ENCODE data around the gene DIP2A.

DIP2A gene

GRCh38 chr21:46471514-46471913, 12.8 kb downstream of the DIP2A start:
- H3K27me3 ChIP-seq (ENCODE audit: control insufficient read depth in 1 of 2, insufficient read depth in 2 of 2, low read length in 2 of 2): no peaks in the 10 kb centered on the region
- no peak overlapping the region for H3K27ac ChIP-seq (ENCODE audit: low read depth, low read length)
- no peaks in the 10 kb centered on the region for H3K36me3 ChIP-seq (ENCODE audit: insufficient read depth, low read length)
- H3K9ac ChIP-seq (ENCODE audit: low read length): no peak overlapping the region
- H3K4me3 ChIP-seq (ENCODE audit: low read depth in 1 of 2, low read length in 2 of 2): no peak overlapping the region
- H3K9me3 ChIP-seq (ENCODE audit: low read length): no peaks in the 10 kb centered on the region
- peaks cover 10% of the 10 kb centered on the region for H3K4me1 ChIP-seq (ENCODE audit: insufficient read depth, low read length)

- Histone ChIP-seq H3K27ac (ENCODE audit: low read depth, low read length) (no peak overlapping the region), H3K4me1 (ENCODE audit: insufficient read depth, low read length) (peaks cover 10% of the 10 kb centered on the region), H3K9ac (ENCODE audit: low read length) (no peak overlapping the region)
Observed at GRCh38 chr21:46472246-46472645, 13.6 kb downstream of the DIP2A start.

DNA sequence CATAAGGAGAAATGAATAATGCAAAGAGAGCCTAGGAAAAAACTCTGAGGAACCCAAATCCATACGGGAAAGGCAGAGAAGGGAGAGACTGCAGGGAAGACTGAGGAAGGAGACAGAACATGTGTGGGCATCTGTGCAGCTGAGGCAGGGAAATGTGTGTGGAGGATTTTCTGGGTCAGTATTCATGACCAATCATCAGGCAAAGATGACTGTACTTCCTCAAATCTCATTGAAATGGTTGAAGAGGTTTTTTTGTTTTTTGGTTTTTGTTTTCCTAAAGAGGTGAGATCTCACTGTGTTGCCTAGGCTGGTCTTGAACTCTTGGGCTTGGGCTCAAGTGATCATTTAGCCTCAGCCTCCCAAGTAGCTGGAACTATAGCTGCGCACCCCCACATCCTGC, 15.7 kb downstream of the DIP2A start:
- Histone ChIP-seq H3K27ac (ENCODE audit: low read depth, low read length) (no peak overlapping the region), H3K36me3 (ENCODE audit: insufficient read depth, low read length) (no peaks in the 10 kb centered on the region), H3K4me1 (ENCODE audit: insufficient read depth, low read length) (peaks cover 14% of the 10 kb centered on the region), H3K4me3 (ENCODE audit: low read depth in 1 of 2, low read length in 2 of 2) (no peak overlapping the region), H3K27me3 (ENCODE audit: control insufficient read depth in 1 of 2, insufficient read depth in 2 of 2, low read length in 2 of 2) (no peaks in the 10 kb centered on the region), H3K9me3 (ENCODE audit: low read length) (no peaks in the 10 kb centered on the region), H3K9ac (ENCODE audit: low read length) (no peak overlapping the region)

More at GRCh38 chr21:46472246-46472645, 13.6 kb downstream of the DIP2A start:
- Histone ChIP-seq H3K9me3 (ENCODE audit: low read length) (no peaks in the 10 kb centered on the region), H3K27me3 (ENCODE audit: control insufficient read depth in 1 of 2, insufficient read depth in 2 of 2, low read length in 2 of 2) (no peaks in the 10 kb centered on the region), H3K36me3 (ENCODE audit: insufficient read depth, low read length) (no peaks in the 10 kb centered on the region), H3K4me3 (ENCODE audit: low read depth in 1 of 2, low read length in 2 of 2) (no peak overlapping the region)

- Histone ChIP-seq H3K27me3 (ENCODE audit: control insufficient read depth in 1 of 2, insufficient read depth in 2 of 2, low read length in 2 of 2) (no peaks in the 10 kb centered on the region), H3K4me3 (ENCODE audit: low read depth in 1 of 2, low read length in 2 of 2) (no peak overlapping the region), H3K9me3 (ENCODE audit: low read length) (no peaks in the 10 kb centered on the region), H3K27ac (ENCODE audit: low read depth, low read length) (no peak overlapping the region), H3K9ac (ENCODE audit: low read length) (no peak overlapping the region), H3K4me1 (ENCODE audit: insufficient read depth, low read length) (peaks cover 14% of the 10 kb centered on the region), H3K36me3 (ENCODE audit: insufficient read depth, low read length) (no peaks in the 10 kb centered on the region)
Observed at GRCh38 chr21:46475296-46475695, 16.6 kb downstream of the DIP2A start.

- no peak overlapping the region for H3K4me3 ChIP-seq (ENCODE audit: low read depth in 1 of 2, low read length in 2 of 2)
- no peak overlapping the region for H3K27ac ChIP-seq (ENCODE audit: low read depth, low read length)
- no peaks in the 10 kb centered on the region for H3K36me3 ChIP-seq (ENCODE audit: insufficient read depth, low read length)
Observed at GRCh38 chr21:46477765-46478164, 19.1 kb downstream of the DIP2A start.

DNA sequence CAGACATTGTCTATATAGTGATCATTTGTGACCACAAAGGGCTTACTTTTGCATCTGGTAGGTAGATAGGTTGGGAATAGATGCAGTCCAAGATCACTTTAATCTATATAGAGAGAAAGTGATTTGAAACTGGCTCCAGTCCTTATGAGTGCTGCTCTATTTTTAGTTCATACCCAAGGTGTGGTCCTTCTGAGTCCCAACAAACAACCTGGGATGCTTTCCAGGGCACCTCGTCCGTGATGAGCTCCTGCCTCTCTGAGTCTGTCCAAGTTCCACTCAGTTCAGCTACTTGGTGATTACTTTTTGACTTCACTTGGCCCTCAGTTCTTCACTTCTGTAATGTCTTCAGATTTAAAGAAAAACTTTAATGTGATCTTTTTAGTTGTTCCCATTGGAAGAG, 20.2 kb downstream of the DIP2A start:
- no peaks in the 10 kb centered on the region for H3K9me3 ChIP-seq (ENCODE audit: low read length)
- no peak overlapping the region for H3K4me3 ChIP-seq (ENCODE audit: low read depth in 1 of 2, low read length in 2 of 2)
- no peak overlapping the region for H3K27ac ChIP-seq (ENCODE audit: low read depth, low read length)
- no peak overlapping the region for H3K9ac ChIP-seq (ENCODE audit: low read length)
- H3K27me3 ChIP-seq (ENCODE audit: control insufficient read depth in 1 of 2, insufficient read depth in 2 of 2, low read length in 2 of 2): no peaks in the 10 kb centered on the region
- H3K4me1 ChIP-seq (ENCODE audit: insufficient read depth, low read length): peaks cover 4% of the 10 kb centered on the region
- no peaks in the 10 kb centered on the region for H3K36me3 ChIP-seq (ENCODE audit: insufficient read depth, low read length)

More at GRCh38 chr21:46477765-46478164, 19.1 kb downstream of the DIP2A start:
- Histone ChIP-seq H3K9ac (ENCODE audit: low read length) (no peak overlapping the region), H3K4me1 (ENCODE audit: insufficient read depth, low read length) (peaks cover 4% of the 10 kb centered on the region), H3K27me3 (ENCODE audit: control insufficient read depth in 1 of 2, insufficient read depth in 2 of 2, low read length in 2 of 2) (no peaks in the 10 kb centered on the region), H3K9me3 (ENCODE audit: low read length) (no peaks in the 10 kb centered on the region)

- Histone ChIP-seq H3K27ac (ENCODE audit: low read depth, low read length) (no peak overlapping the region), H3K4me1 (ENCODE audit: insufficient read depth, low read length) (peaks cover 4% of the 10 kb centered on the region), H3K36me3 (ENCODE audit: insufficient read depth, low read length) (no peaks in the 10 kb centered on the region), H3K9ac (ENCODE audit: low read length) (no peak overlapping the region), H3K27me3 (ENCODE audit: control insufficient read depth in 1 of 2, insufficient read depth in 2 of 2, low read length in 2 of 2) (no peaks in the 10 kb centered on the region), H3K9me3 (ENCODE audit: low read length) (no peaks in the 10 kb centered on the region), H3K4me3 (ENCODE audit: low read depth in 1 of 2, low read length in 2 of 2) (no peak overlapping the region)
Observed at GRCh38 chr21:46480466-46480865, 21.8 kb downstream of the DIP2A start.

DNA sequence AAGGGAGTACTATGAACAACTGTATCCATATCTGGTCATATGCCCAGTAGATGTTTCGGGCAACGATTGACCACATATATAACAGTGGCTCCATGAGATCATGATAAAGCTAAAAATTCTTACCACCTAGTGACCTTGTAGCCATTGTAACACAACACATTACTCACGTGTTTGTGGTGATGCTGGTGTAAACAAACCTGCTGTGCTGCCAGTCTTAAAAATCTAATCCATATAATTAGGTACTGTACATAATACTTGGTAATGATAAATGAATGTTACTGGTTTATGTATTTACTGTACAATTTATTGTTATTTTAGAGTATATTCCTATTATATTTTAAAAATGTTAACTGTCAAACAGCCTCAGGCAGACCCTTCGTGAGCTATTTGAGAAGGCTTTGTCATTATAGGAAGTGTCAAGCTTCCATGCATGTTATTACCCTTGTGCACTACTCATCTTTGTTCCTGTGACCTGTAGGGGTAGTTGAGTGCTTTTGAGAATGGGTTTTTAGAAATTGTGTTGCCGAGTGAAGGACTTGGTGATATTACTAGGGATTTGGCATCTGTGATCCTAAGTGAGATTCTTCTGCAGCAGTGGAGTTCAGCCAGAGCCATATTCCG, 23.6 kb downstream of the DIP2A start:
- Histone ChIP-seq H3K4me1 (ENCODE audit: insufficient read depth, low read length) (peaks cover 4% of the 10 kb centered on the region), H3K9ac (ENCODE audit: low read length) (no peak overlapping the region), H3K27me3 (ENCODE audit: control insufficient read depth in 1 of 2, insufficient read depth in 2 of 2, low read length in 2 of 2) (no peaks in the 10 kb centered on the region), H3K4me3 (ENCODE audit: low read depth in 1 of 2, low read length in 2 of 2) (no peak overlapping the region), H3K9me3 (ENCODE audit: low read length) (no peaks in the 10 kb centered on the region), H3K36me3 (ENCODE audit: insufficient read depth, low read length) (no peaks in the 10 kb centered on the region), H3K27ac (ENCODE audit: low read depth, low read length) (no peak overlapping the region)

GRCh38 chr21:46482846-46483231, 24.1 kb downstream of the DIP2A start:
- peaks cover 4% of the 10 kb centered on the region for H3K4me1 ChIP-seq (ENCODE audit: insufficient read depth, low read length)
- H3K9ac ChIP-seq (ENCODE audit: low read length): no peak overlapping the region
- H3K9me3 ChIP-seq (ENCODE audit: low read length): no peaks in the 10 kb centered on the region
- H3K27me3 ChIP-seq (ENCODE audit: control insufficient read depth in 1 of 2, insufficient read depth in 2 of 2, low read length in 2 of 2): no peaks in the 10 kb centered on the region
- H3K4me3 ChIP-seq (ENCODE audit: low read depth in 1 of 2, low read length in 2 of 2): no peak overlapping the region
- no peaks in the 10 kb centered on the region for H3K36me3 ChIP-seq (ENCODE audit: insufficient read depth, low read length)
- no peak overlapping the region for H3K27ac ChIP-seq (ENCODE audit: low read depth, low read length)

DNA sequence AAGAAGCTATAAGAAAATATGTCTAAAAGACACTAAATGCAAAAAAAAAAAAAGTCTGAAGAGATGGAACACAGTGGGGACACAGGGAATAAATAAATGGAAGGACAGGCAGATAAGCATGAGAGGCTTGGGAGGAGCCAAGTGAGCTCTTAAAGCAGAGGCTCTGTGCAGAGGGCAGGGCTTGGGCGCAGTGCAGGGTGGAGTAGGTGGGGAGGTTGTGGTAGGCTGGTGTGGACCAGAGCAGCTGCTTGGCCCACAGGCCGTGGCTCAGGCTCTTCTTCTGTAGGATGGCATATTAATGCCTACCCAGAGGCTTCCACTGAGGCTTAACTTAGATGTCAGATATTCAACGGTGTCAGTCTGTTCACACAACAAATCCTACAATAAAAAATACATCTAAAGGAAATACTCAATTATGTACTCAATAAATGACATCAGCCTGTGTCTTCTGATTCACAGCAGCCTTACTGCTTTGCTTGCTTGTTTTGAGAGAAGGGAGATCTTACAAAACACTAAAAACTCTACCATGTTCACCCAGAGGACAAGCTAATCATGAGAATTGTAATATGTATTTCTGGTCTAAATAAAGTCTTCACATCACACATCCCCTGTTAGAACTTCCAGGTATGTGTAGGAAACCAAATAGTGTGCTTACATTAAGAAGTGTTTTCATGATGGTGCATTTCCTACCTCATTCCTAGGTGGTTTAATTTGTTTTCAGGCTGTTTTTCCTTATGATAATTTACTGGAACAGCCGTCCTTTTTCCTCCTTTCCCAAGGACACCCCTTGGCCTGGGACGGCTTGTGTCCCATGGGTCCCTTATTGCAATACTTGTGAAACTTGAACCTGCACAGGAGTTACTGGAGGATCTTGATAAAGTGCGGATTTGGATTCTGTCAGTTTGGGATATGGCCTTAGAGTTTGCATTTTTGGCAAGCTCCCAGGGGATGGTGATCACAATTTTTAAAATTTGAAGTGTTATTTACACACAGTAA, 24.9 kb downstream of the DIP2A start:
- no peaks in the 10 kb centered on the region for H3K9me3 ChIP-seq (ENCODE audit: low read length)
- H3K36me3 ChIP-seq (ENCODE audit: insufficient read depth, low read length): no peaks in the 10 kb centered on the region
- no peak overlapping the region for H3K9ac ChIP-seq (ENCODE audit: low read length)
- H3K27me3 ChIP-seq (ENCODE audit: control insufficient read depth in 1 of 2, insufficient read depth in 2 of 2, low read length in 2 of 2): no peaks in the 10 kb centered on the region
- no peak overlapping the region for H3K4me3 ChIP-seq (ENCODE audit: low read depth in 1 of 2, low read length in 2 of 2)
- H3K27ac ChIP-seq (ENCODE audit: low read depth, low read length): no peak overlapping the region
- H3K4me1 ChIP-seq (ENCODE audit: insufficient read depth, low read length): peaks cover 4% of the 10 kb centered on the region

- H3K4me3 ChIP-seq (ENCODE audit: low read depth in 1 of 2, low read length in 2 of 2): no peak overlapping the region
- no peaks in the 10 kb centered on the region for H3K4me1 ChIP-seq (ENCODE audit: insufficient read depth, low read length)
- no peaks in the 10 kb centered on the region for H3K27me3 ChIP-seq (ENCODE audit: control insufficient read depth in 1 of 2, insufficient read depth in 2 of 2, low read length in 2 of 2)
- no peak overlapping the region for H3K27ac ChIP-seq (ENCODE audit: low read depth, low read length)
- no peak overlapping the region for H3K9ac ChIP-seq (ENCODE audit: low read length)
- peaks cover 7% of the 10 kb centered on the region for H3K36me3 ChIP-seq (ENCODE audit: insufficient read depth, low read length)
- no peaks in the 10 kb centered on the region for H3K9me3 ChIP-seq (ENCODE audit: low read length)
Observed at GRCh38 chr21:46486481-46487126, 27.9 kb downstream of the DIP2A start.
